NCI-H1105 treated with DMSO at 0.1 percent for 48 hours (cell line): Measurements from ENCODE around the gene BCORL1.

Experiments used
- DNase-seq: peaks from one replicate; lab custom pipeline; 2025; lab: John Stamatoyannopoulos, UW

BCORL1 gene, protein sequence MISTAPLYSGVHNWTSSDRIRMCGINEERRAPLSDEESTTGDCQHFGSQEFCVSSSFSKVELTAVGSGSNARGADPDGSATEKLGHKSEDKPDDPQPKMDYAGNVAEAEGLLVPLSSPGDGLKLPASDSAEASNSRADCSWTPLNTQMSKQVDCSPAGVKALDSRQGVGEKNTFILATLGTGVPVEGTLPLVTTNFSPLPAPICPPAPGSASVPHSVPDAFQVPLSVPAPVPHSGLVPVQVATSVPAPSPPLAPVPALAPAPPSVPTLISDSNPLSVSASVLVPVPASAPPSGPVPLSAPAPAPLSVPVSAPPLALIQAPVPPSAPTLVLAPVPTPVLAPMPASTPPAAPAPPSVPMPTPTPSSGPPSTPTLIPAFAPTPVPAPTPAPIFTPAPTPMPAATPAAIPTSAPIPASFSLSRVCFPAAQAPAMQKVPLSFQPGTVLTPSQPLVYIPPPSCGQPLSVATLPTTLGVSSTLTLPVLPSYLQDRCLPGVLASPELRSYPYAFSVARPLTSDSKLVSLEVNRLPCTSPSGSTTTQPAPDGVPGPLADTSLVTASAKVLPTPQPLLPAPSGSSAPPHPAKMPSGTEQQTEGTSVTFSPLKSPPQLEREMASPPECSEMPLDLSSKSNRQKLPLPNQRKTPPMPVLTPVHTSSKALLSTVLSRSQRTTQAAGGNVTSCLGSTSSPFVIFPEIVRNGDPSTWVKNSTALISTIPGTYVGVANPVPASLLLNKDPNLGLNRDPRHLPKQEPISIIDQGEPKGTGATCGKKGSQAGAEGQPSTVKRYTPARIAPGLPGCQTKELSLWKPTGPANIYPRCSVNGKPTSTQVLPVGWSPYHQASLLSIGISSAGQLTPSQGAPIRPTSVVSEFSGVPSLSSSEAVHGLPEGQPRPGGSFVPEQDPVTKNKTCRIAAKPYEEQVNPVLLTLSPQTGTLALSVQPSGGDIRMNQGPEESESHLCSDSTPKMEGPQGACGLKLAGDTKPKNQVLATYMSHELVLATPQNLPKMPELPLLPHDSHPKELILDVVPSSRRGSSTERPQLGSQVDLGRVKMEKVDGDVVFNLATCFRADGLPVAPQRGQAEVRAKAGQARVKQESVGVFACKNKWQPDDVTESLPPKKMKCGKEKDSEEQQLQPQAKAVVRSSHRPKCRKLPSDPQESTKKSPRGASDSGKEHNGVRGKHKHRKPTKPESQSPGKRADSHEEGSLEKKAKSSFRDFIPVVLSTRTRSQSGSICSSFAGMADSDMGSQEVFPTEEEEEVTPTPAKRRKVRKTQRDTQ (N-terminal part only)

DNA sequence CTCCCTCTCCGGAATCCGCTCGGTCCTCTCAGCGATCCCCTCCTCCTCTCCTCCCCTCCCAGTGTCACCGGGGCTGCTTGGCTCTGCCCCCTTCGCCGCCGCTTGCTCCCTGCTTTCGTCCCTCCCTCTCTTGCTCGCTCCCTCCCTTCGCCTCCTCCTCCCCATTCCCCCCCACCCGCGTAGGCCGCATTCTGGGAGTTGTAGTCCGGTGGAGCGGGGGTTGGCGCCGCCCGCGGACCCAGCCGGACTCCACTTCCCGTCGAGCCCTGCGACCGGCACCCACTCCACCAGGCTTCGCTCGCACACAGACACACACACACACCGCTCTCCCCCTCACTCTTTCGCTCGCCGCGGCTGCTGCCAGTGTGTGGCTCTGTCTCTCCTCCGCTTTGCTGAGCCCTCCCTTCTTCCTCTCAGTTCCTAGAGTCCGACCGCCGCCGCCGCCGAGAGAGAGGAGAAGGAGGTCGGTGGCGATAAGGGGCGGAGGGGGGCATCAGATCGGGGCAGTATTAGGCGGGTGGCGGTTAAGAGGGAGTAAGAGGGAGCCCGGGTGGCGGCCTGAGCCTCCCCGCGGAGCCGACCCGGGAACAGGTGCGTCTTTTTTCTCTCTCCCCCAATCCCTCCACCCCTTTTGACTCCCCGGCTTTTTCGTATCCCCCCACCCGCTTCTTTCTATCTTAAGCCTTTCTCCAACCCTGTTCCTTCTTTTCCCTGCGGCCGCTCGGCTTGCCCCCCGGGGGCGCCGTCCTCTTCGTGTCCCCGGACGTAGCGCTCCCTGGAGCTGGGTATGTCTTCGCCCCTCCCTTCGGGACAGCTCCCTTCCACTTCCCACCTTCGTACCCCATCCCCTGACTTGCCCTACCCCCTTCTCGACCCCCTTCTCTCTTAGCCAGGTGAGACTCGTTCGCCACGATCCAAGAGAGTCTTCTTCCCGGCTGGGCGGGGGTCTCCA, at the start of gene BCORL1:
Gene BCORL1 (plus strand): TSS at position 336 of the 952 bp plus-strand sequence. CDS start 22,597 bp downstream, outside the sequence.
- peak; percentile 87 for DNase-seq

DNA sequence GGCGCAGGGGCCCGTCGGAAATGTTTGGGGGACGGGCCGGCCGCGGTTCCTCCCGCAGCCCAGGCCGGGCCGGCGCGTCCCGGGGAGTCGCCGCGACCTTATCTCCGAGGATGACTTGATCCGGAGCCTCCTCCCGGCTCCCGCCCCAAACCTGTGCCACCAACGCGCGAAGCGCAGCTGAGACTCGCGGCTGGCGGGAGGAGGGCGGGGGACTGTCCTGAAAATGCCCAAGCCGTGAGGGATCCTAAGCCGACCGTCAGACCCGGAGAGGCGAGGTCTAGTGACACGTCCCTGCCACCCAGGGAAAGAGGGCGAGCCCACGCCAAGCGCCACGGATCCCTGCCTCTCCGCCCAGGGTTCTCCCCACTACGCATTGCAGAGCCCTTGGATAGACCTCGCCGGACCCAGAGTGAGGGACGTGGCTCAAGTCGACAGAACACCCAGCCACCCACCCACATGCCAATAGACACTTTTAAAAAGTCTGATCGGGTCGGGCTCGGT, 49.6 kb upstream of the BCORL1 start:
- no peak for DNase-seq

- DNase-seq = no peak
Measured at GRCh38 chrX:129933700-129934099, 48.7 kb upstream of the BCORL1 start.

DNA sequence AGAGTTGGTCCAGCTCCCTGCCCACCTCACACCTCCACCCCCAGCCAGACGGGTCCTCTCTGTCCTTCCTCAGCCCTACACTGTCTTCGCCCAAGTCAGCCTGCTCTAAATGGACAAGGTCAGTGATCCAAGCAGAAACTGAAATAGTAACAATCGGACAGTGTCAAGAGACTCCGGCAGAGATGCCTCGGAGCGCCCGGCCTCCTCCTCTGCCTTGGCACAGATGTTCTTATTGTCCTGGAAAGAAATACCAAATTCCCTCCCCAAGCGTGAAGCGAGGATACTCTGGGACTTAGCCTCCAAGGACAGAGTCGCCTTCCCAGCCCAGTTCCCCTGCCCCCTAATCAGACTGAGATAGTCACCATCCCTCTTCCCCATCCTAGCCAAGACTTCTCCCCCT, 48.0 kb upstream of the BCORL1 start:
- no peak for DNase-seq

DNA sequence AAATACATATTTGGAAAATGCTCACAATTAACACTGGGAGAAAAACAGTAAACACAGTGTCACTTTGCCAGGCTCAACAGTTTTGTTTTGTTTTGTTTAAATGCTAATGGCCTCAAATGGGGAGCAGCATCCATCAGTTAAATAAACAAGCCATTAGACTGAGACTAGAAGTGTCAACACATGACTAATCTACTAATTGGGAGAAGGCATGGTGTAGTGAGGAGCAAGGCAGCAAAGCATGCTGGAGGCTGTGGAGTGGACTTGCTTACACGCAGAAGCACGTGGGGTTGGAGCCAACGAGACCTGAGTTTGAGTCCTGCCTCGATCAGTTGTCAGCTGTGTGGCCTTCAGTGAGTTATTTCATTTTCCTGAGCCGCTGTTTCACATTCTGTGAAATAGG, 47.5 kb upstream of the BCORL1 start:
- no peak for DNase-seq

DNA sequence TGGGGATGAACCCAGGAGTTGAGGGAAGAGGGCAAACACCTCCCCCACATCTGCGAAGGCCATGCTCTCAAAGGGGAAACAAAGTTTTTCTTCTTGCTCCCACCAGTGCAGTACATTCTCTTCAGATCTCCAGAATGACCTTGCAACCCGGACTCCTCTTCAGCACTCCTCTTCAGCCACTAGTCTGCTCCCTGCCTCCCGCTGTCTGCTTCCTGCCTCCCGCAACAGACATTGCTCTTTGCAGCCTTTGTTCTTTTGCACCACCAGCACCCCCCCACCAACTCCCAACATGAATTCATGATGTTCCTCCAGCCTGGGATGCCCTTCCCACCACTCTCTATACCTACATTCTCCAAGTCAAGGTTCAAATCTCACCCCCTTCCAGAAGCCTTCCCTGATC, 44.4 kb upstream of the BCORL1 start:
- DNase-seq = no peak

DNA sequence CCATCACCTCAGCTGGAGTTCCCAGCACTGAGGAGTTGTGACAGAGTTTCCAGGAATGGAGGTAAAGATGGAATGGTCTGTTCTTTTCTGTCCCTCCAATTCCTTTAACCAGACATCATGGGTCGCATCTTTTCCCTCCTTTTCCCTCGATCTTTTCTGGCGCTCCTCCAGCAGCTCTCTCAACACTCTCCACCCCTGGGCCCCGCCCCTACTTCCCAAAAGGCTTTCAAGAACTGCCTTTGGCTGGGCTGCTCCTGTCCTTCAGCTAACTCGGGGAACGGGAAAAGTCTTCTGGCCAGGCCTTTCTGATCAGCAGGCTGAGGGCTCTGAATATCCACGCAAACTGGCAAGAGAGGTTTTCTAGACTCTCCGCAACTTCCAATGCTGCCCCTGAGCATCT, 42.4 kb upstream of the BCORL1 start:
- peak; percentile 2 for DNase-seq

DNA sequence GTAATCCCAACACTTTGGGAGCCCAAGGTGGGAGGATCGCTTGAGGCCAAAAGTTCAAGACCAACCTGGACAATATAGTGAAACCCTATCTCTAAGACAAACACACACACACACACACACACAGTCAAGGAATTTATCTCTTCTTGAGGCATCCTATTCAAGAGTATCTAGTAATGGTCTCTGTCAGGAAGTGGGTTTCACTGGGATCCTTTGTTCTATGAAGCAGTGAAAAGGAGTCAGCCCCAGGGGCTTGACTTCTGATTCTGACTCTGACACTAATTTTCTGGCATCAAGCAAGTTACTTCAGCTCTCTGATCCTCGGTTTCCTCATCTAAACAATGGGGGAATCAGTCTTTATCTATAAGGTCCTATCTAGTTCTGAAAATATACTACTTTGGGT, 41.7 kb upstream of the BCORL1 start:
- no peak for DNase-seq

- DNase-seq = no peak
Measured at GRCh38 chrX:129945131-129945530, 37.3 kb upstream of the BCORL1 start.

GRCh38 chrX:129953334-129953648, 29.1 kb upstream of the BCORL1 start:
- DNase-seq = no peak

DNA sequence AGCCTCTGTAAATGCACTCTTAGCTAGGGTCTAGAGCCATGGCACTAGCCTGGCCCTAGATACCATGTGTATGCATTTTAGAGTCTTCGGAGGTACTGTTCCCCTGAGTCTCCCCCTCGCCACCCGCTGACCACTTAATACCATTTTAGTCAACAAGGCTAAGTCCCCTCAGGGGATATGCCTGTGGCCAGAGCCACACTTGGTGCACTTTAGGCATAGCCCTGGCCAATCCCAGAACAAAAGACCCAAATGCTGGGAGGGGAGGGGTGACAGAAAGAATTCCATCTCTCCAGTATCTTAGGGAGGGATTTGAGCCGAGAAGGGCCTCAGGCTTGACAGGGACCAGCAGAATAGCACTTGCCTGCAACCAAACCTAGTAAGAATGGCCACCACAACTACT, 28.6 kb upstream of the BCORL1 start:
- DNase-seq = no peak

DNA sequence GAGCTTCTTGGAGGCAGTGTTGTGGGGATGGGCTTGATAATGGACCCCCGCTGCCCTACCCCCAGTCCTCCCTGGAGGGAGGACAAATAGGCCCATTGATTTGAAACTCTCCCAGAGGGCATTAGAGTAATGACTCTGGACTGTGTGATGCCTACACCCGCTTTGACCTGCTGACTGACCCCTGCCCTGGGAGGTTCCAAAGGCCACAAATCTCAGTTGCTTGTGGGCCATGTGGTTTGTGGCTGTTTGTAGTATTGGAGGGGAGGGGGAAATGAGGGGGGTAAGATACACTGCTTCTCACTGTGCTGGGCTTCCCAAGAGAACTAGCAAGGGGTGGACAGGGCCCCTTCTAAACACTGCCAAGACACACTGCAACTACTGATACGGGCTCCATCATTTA, 27.6 kb upstream of the BCORL1 start:
- no peak for DNase-seq

DNA sequence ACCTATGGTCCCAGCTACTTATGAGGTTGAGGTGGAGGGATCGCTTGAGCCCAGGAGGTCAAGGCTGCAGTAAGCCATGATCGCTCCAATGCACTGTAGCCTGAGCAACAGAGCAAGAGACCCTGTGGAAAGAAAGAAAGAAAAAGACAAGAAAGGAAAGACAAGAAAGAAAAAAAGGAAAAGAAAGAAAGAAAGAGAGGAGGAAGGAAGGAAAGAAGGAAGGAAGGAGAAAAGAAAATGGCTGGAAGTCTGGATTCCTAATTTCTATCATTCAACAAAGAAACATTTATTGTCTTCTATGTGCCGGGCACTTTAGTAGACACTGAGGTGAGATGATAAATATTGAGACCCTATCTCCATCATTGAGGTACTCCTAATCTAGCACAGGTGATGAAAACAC, 26.8 kb upstream of the BCORL1 start:
- no peak for DNase-seq

DNA sequence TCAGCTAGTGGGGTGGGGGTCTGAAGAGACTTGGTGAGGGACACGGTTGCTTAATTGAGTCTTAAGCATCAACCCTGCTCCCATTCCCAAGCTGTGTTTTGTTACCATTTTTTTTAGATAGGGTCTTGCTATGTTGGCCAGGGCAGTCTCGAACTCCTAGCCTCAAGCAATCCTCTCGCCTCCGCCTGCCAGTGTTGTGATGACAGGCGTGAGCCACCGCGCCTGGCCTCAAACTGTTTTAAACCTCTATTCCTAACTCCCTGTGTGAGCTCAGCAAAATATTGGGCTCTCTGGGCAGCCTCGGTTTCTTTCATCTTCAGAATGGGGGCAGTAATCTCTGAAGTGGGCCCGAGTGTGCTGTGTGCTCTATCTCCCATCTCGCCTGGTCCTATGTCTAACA, 26.3 kb upstream of the BCORL1 start:
- DNase-seq = no peak

DNA sequence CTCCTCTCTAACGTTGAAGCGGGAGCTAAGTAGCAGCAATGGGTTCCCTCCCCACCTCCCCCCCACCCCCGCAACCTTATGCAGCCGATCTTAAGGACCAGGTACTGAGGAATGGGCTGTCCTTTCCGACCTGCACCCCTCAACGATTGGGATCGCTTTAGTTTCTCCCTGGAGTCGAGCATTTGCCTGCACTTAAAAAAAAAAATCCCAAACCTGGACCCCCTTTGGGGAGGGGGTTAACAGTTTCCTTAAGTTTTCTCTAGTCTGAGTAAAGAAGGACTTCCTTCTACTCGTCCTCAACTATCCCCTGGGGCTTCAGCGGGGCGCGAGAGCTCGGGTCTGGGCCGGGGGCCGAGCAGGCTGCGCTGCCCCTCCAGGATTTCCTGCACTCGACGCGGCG, 25.7 kb upstream of the BCORL1 start:
- no peak for DNase-seq

- peak; percentile 20 for DNase-seq
Measured at GRCh38 chrX:129957241-129958082, 25.0 kb upstream of the BCORL1 start.

DNA sequence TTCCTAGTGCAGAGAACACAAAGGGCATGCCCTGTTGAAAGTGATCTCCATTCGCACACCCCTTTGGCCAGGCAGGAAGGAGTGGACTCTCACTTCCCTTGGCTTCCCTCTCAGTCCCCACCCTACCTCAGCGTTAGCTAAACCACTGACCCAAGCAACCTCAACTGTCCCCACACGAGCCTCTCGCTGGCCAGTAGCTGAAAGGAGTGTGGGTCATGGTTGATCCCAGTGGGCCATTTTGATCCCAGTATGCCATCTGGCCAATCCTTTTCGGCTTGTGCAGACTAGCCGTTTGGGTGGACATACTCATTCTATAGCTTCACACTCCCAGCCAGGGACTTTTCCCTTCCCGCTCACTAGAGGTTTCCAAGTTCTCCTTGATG, 24.4 kb upstream of the BCORL1 start:
- no peak for DNase-seq

DNA sequence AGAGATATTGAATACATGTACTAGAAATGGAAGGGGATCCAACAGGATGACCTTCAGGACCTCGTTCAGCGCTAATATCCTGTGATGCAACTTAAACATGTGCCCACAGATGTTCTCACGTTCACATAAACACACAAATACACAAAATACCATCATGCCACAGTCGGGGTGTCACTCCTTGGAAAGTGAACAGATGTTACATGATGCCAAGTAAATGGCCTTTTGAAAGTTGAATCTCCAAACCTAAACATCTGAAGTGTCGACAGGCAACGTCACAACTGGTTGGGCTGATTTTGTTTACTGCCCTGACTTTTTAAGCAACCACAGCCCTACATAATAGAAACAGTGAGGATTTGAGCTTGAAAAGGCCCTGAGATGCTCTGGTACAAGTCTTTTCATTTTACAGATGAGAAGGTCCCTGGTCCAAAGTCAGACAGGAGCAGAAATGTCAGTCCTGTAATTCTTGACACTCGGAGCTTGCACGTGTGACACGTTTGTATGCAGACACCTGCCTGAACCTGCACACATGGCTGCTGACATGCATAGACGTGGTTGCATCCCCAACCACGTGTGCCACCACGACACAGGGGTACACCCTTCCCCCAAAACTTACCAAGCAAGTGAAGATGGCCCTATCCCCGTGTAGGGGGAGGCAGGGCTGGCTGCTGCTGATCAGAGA, 23.5 kb upstream of the BCORL1 start:
- no peak for DNase-seq

- DNase-seq = no peak
Measured at GRCh38 chrX:129959493-129959832, 23.0 kb upstream of the BCORL1 start.
